ENCODE measurements around the gene DEAF1.

DEAF1 gene

DNA sequence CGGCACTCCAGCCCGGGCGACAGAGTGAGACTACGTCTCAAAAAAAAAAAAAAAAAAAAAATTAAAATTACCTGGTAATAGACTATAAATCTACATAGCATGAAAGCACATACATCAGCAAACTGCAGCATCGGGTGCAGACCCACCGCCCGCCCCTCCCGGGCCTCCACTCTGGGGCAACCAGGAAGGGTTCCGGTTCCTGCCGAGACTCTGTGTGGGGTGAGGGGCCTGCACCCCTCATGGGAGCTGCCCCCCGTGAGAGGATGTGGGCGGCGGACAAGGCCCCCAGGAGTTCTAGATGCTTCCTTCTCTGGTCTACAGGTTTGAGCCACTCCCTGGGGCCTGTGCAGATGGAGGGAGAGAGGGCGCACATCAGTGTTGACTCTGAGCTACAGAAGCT is 48.8 kb downstream of the DEAF1 start:
- peak; percentile 36 for DNase-seq (ENCODE audit: low spot score)
- in situ Hi-C loops (cut with MboI; ENCODE audit: low sequenced_read_pairs, unreplicated experiment): no loop called here

DNA sequence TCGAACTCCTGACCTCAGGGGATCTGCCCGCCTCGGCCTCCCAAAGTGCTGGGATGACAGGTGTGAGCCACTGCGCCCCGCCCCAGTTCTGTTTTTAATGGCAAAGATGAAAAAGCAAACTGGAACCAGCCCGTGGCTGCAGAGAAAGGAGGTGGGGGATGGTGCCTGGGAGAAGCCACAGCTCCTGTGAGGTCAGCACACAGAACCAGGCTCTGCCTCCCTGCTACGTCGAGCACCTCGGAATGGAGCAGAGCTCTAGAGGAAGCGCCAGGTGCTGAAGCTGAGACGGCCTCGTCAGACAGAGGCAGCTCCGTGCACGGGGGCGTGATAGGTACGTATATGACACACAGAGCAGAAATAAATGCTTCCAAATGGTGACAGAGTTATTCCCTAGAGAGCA is 49.5 kb downstream of the DEAF1 start:
- peak; percentile 57 for DNase-seq (ENCODE audit: low spot score)
- in situ Hi-C loops (cut with MboI; ENCODE audit: low sequenced_read_pairs, unreplicated experiment): no loop called here
- TF ChIP-seq CTCF (IDR thresholded peaks at IDR 0.05; ENCODE audit: borderline replicate concordance, control extremely low read depth, extremely low read depth, insufficient read depth, missing control alignments): no peak

More for the DNA sequence above, 48.8 kb downstream of the DEAF1 start:
- no peak for TF ChIP-seq CTCF (IDR thresholded peaks at IDR 0.05; ENCODE audit: borderline replicate concordance, control extremely low read depth, extremely low read depth, insufficient read depth, missing control alignments)

DNA sequence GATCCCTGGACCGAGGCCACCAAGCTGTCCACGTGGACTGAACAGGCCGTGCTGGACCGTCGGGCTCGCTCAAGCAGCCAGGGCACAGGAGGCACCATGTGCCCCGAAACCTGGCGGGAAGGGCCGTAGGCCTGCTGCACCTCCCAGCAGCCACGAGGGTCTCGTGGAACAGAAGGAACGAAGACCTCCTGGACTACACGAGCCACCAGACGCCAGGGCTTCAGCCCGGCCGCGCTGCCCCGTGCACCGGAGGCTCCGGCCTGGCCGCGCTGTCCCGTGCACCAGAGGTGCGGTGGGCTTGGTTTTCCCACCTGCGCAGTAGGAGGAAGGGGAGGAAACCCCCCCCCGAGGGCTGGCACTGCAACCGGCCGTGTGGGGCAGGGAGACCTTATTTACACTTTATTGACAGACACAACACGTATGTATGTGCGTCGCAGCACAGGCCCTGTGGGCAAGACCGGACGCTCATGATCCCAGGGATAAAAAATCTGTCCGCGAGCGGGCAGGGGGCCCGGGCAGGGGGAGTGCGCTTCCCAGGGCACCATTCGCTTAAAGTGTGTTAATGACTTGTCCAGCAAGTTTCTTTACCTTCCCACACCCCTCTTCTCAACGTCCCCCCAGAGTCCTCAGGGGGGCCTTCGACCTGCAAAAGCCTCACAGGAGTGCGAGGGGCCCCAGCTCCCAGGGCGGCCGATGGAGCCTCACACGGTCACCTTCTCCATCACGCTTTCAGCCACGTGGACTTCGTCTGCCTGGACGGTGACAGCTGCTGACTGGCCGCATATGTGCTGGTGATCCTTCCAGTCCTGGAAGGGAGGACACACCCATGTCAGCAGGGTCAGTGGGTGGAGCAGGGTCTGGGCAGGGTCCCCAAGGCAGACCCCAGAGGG is 50.9 kb downstream of the DEAF1 start:
- in situ Hi-C loops (cut with MboI; ENCODE audit: low sequenced_read_pairs, unreplicated experiment): no loop called here
- TF ChIP-seq CTCF (IDR thresholded peaks at IDR 0.05; ENCODE audit: borderline replicate concordance, control extremely low read depth, extremely low read depth, insufficient read depth, missing control alignments): no peak
- no peak for DNase-seq (ENCODE audit: low spot score)

GRCh38 chr11:643366-643765 is 51.7 kb downstream of the DEAF1 start:
- TF ChIP-seq CTCF (IDR thresholded peaks at IDR 0.05; ENCODE audit: borderline replicate concordance, control extremely low read depth, extremely low read depth, insufficient read depth, missing control alignments): no peak
- no peak for DNase-seq (ENCODE audit: low spot score)
- in situ Hi-C loops (cut with MboI; ENCODE audit: low sequenced_read_pairs, unreplicated experiment): no loop called here

GRCh38 chr11:641806-642370 is 53.1 kb downstream of the DEAF1 start:
- in situ Hi-C loops (cut with MboI; ENCODE audit: low sequenced_read_pairs, unreplicated experiment): no loop called here
- no peak for TF ChIP-seq CTCF (IDR thresholded peaks at IDR 0.05; ENCODE audit: borderline replicate concordance, control extremely low read depth, extremely low read depth, insufficient read depth, missing control alignments)

DNA sequence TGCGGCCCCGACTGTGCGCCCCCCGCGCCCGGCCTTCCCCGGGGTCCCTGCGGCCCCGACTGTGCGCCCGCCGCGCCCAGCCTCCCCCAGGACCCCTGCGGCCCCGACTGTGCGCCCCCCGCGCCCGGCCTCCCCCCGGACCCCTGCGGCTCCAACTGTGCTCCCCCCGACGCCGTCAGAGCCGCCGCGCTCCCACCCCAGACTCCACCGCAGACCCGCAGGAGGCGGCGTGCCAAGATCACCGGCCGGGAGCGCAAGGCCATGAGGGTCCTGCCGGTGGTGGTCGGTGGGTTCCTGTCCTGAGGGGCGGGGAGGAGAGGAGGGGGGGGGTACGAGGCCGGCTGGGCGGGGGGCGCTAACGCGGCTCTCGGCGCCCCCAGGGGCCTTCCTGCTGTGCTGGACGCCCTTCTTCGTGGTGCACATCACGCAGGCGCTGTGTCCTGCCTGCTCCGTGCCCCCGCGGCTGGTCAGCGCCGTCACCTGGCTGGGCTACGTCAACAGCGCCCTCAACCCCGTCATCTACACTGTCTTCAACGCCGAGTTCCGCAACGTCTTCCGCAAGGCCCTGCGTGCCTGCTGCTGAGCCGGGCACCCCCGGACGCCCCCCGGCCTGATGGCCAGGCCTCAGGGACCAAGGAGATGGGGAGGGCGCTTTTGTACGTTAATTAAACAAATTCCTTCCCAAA is 54.9 kb downstream of the DEAF1 start:
- TF ChIP-seq CTCF (IDR thresholded peaks at IDR 0.05; ENCODE audit: borderline replicate concordance, control extremely low read depth, extremely low read depth, insufficient read depth, missing control alignments): no peak
- in situ Hi-C loops (cut with MboI; ENCODE audit: low sequenced_read_pairs, unreplicated experiment): no loop called here
- peak; percentile 56 for DNase-seq (ENCODE audit: low spot score)

More at GRCh38 chr11:641806-642370, 53.1 kb downstream of the DEAF1 start:
- no peak for DNase-seq (ENCODE audit: low spot score)
